ENCODE measurements around the gene PPP1CA.

DNA sequence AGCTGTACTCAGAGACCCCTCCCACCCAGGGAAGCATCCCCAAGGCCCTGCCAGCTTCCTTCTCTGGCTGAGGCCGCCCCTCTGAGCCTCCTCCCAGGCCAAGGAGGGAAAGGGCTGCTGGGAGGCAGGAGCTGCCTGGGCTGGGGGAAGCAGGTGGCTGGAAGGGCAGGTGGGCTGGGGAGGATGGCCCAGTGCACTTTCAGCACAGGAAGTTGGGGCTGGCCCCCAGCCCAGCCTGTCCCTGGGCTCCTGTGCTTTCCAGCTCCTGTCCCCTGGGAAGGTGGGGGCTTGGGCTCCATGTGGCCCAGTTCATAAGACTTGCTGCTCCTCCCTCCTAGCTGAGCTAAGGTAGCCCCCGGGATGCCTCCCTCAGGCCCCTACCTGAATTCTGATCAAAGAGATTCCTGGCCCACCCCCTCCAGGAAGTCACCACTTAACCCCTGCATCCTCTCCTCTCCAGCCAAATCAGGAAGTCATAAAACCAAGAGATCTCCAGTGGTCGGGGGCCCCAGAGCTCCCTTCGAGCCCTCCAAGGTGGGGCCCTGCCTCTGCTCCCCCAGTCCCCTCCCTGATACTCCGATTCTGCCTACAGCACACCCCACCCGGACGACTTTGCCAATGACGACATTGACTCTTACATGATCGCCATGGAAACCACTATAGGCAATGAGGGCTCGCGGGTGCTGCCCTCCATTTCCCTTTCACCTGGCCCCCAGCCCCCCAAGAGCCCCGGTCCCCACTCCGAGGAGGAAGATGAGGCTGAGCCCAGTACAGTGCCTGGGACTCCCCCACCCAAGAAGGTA is 4.9 kb downstream of the PPP1CA start:
- TF ChIP-seq EZH2 (IDR thresholded peaks at IDR 0.05) (no peak), POLR2AphosphoS5 (IDR thresholded peaks at IDR 0.05; ENCODE audit: borderline replicate concordance, low read depth, low read length) (0 out of 2 replicates have a peak, but pooled peaks have one; percentile 3)
